A673 (cell line): Measurements from ENCODE around the gene CDKN2D. TPM values are rescaled to one million over a fixed set of nuclear protein-coding genes. Genes with fewer than 3 reads are reported as not detected.
A peak's percentile ranks its signal among the peaks of the same experiment; 100 is the strongest.

Experiments used
- BruUV-seq: library from RNA; stranded (reverse); fragments of 400-500 nt; replicated peaks from 2 replicates; lab custom pipeline; 2021; lab: Mats Ljungman, UMichigan
- CTCF ChIA-PET: fragments of 300-600 bp; sonication (Branson Sonifier 250); formaldehyde crosslinking; loops from one replicate; lab custom pipeline; 2022; ENCODE audit warnings: antibody characterized with exemption; lab: Charles Lee
- POLR2A ChIA-PET: fragments of 300-600 bp; sonication (Branson Sonifier 250); formaldehyde crosslinking; loops from one replicate; lab custom pipeline; 2022; ENCODE audit warnings: antibody characterized with exemption; ENCODE audit not compliant: low non-redundant PET; lab: Charles Lee
- DNase-seq: peaks from one replicate; pipeline ENCODE4 v3.0.0-alpha.2; 2015; ENCODE audit warnings: low spot score
- H3K27ac ChIP-seq: fragments of 200-600 bp; sonication (generic); 2 replicates; pipeline ENCODE4 v1.5.1; 2016; ENCODE audit warnings: mixed run types, low read depth, mild to moderate bottlenecking, mixed read lengths, antibody characterized with exemption, low read length; ENCODE audit not compliant: poor library complexity, severe bottlenecking
- H3K27me3 ChIP-seq: fragments of 200-600 bp; sonication (generic); replicated peaks from 2 replicates; pipeline ENCODE4 v1.6.1; 2017; ENCODE audit warnings: mixed run types, low read depth, mild to moderate bottlenecking, mixed read lengths, antibody characterized with exemption, low read length; ENCODE audit not compliant: insufficient read depth, poor library complexity
- H3K36me3 ChIP-seq: fragments of 200-600 bp; sonication (generic); 2 replicates; pipeline ENCODE4 v1.6.1; 2016; ENCODE audit warnings: mixed run types, mild to moderate bottlenecking, mixed read lengths, antibody characterized with exemption, low read length; ENCODE audit not compliant: insufficient read depth, poor library complexity, severe bottlenecking
- H3K4me1 ChIP-seq: fragments of 200-600 bp; sonication (generic); 2 replicates; pipeline ENCODE4 v1.6.1; 2017; ENCODE audit warnings: mixed run types, mild to moderate bottlenecking, mixed read lengths, antibody characterized with exemption, low read length; ENCODE audit not compliant: insufficient read depth, poor library complexity, severe bottlenecking
- H3K4me3 ChIP-seq: fragments of 200-600 bp; sonication (generic); 2 replicates; pipeline ENCODE4 v1.5.1; 2016; ENCODE audit warnings: low read depth, mixed run types, mild to moderate bottlenecking, mixed read lengths, low read length; ENCODE audit not compliant: poor library complexity, severe bottlenecking
- H3K9me3 ChIP-seq: fragments of 200-600 bp; sonication (generic); 2 replicates; pipeline ENCODE4 v1.6.1; 2016; ENCODE audit warnings: mixed run types, low read depth, mild to moderate bottlenecking, mixed read lengths, antibody characterized with exemption, low read length; ENCODE audit not compliant: poor library complexity, severe bottlenecking
- CTCF ChIP-seq: fragments of 300-800, 200-600 bp; sonication (generic); conservative IDR thresholded peaks from 2 replicates; pipeline ENCODE4 v1.5.1; 2017; ENCODE audit warnings: low read depth, mild to moderate bottlenecking, antibody characterized with exemption, low read length, moderate library complexity, mixed read lengths
- EZH2 ChIP-seq: fragments of 200-600 bp; sonication (generic); IDR thresholded peaks from 2 replicates; pipeline ENCODE4 v1.6.1; 2017; ENCODE audit warnings: borderline replicate concordance, low read depth, mild to moderate bottlenecking, mixed read lengths, antibody characterized with exemption, low read length; ENCODE audit not compliant: poor library complexity, severe bottlenecking
- intact Hi-C: fragments of 100-400 bp; cut with micrococcal nuclease; formaldehyde crosslinking; loops from one replicate; pipeline ENCODE4 v1.10.0; 2022; ENCODE audit not compliant: unreplicated experiment
- total RNA-seq: library from RNA; stranded (reverse); gene quantifications from 2 replicates; pipeline ENCODE4 v1.2.3, GENCODE V29; 2021

Gene CDKN2D
- total RNA-seq, 1 experiment from 2014 or later = 14.6 TPM

- TF ChIP-seq CTCF = no peak
- no peak for TF ChIP-seq EZH2
- H3K27me3 ChIP-seq = no peaks in the 10 kb centered on the region
- ChIA-PET POLR2A (no interaction called here), CTCF (no interaction called here)
- no peaks in the 10 kb centered on the region for H3K9me3 ChIP-seq
- peaks cover 86% of the 10 kb centered on the region for H3K36me3 ChIP-seq
- no peaks in the 10 kb centered on the region for H3K4me1 ChIP-seq
- no peak overlapping the region for H3K27ac ChIP-seq
- no TSS peak for BruUV-seq
- DNase-seq = no peak
- no peak overlapping the region for H3K4me3 ChIP-seq
- intact Hi-C loops = no loop called here
These were observed 13.8 kb downstream of the CDKN2D start for GRCh38 chr19:10554760-10555609.

- H3K36me3 ChIP-seq = peaks cover 80% of the 10 kb centered on the region
- POLR2A ChIA-PET = no interaction called here
These were observed 14.8 kb downstream of the CDKN2D start for GRCh38 chr19:10553943-10554381.

GRCh38 chr19:10553087-10553667 lies 15.6 kb downstream of the CDKN2D start:
- H3K4me3 ChIP-seq = no peak overlapping the region
- no peak for DNase-seq
- ChIA-PET CTCF (interaction anchor here (0.6 to 0.7 kb wide), 2 partner anchors 125 to 312 kb away, joined by 3 to 13 read pairs; no protein-coding TSS in a partner anchor), POLR2A (no interaction called here)
- no peaks in the 10 kb centered on the region for H3K4me1 ChIP-seq
- no peak overlapping the region for H3K27ac ChIP-seq
- H3K36me3 ChIP-seq = peaks cover 77% of the 10 kb centered on the region
- no peaks in the 10 kb centered on the region for H3K27me3 ChIP-seq
- BruUV-seq = TSS peak; percentile 86
- TF ChIP-seq CTCF (no peak), EZH2 (no peak)
- H3K9me3 ChIP-seq = no peaks in the 10 kb centered on the region
- intact Hi-C loops = no loop called here

More at GRCh38 chr19:10553943-10554381, 14.8 kb downstream of the CDKN2D start:
- Histone ChIP-seq H3K4me3 (no peak overlapping the region), H3K27ac (no peak overlapping the region), H3K9me3 (no peaks in the 10 kb centered on the region), H3K4me1 (no peaks in the 10 kb centered on the region), H3K27me3 (no peaks in the 10 kb centered on the region)
- intact Hi-C loops = no loop called here
- CTCF ChIA-PET = no interaction called here
- no peak for DNase-seq
- no TSS peak for BruUV-seq
- TF ChIP-seq EZH2 (no peak), CTCF (no peak)
